Right lobe of liver (tissue), 4 donors: ENCODE measurements around the gene SOWAHA.
"Not testable (repeated sequence)": the region's sequence is repeated elsewhere in the genome, so short reads cannot be mapped to it uniquely, and the experiment has no call there.

Experiments
- CTCF ChIP-seq, 4 donors: fragments of 200-600 bp in 3 of 4; fragments of 450-650 bp in 1 of 4; IDR thresholded peaks; one replicate each; pipeline versions ENCODE4 v1.5.1 to v1.8.0; 2016 to 2022; ENCODE audit warnings: antibody characterized with exemption in 4 of 4, mild to moderate bottlenecking in 2 of 4
- POLR2A ChIP-seq: fragments of 450-650 bp; IDR thresholded peaks from one replicate; pipeline ENCODE4 v1.6.1; 2017; ENCODE audit warnings: antibody characterized with exemption, mild to moderate bottlenecking
- donor health status: DM: no; HTN: no; CAD: no.
- donor health status: DM: no; HTN: no; CAD: no.
- donor health status: DM: no; HTN: yes; CAD: no.

GRCh38 chr5:132805872-132806271 lies 7.2 kb upstream of the SOWAHA start:
- not testable (repeated sequence) for TF ChIP-seq CTCF (IDR thresholded peaks at IDR 0.05); POLR2A
